KBM-7 (cell line): ENCODE results near the gene CCDC93.

ENCODE experiments used
- DNase-seq: peaks from one replicate; pipeline ENCODE4 v3.0.0-alpha.2; 2015
- in situ Hi-C: fragments of 300-500 bp; cut with MboI; formaldehyde crosslinking; loops from 2 replicates; pipeline ENCODE4 v1.14.3; 2020; ENCODE audit warnings: low sequenced_read_pairs, low pct_unique_long_range_greater_than_20kb, mixed read lengths

CCDC93 gene, protein sequence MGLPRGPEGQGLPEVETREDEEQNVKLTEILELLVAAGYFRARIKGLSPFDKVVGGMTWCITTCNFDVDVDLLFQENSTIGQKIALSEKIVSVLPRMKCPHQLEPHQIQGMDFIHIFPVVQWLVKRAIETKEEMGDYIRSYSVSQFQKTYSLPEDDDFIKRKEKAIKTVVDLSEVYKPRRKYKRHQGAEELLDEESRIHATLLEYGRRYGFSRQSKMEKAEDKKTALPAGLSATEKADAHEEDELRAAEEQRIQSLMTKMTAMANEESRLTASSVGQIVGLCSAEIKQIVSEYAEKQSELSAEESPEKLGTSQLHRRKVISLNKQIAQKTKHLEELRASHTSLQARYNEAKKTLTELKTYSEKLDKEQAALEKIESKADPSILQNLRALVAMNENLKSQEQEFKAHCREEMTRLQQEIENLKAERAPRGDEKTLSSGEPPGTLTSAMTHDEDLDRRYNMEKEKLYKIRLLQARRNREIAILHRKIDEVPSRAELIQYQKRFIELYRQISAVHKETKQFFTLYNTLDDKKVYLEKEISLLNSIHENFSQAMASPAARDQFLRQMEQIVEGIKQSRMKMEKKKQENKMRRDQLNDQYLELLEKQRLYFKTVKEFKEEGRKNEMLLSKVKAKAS

DNA sequence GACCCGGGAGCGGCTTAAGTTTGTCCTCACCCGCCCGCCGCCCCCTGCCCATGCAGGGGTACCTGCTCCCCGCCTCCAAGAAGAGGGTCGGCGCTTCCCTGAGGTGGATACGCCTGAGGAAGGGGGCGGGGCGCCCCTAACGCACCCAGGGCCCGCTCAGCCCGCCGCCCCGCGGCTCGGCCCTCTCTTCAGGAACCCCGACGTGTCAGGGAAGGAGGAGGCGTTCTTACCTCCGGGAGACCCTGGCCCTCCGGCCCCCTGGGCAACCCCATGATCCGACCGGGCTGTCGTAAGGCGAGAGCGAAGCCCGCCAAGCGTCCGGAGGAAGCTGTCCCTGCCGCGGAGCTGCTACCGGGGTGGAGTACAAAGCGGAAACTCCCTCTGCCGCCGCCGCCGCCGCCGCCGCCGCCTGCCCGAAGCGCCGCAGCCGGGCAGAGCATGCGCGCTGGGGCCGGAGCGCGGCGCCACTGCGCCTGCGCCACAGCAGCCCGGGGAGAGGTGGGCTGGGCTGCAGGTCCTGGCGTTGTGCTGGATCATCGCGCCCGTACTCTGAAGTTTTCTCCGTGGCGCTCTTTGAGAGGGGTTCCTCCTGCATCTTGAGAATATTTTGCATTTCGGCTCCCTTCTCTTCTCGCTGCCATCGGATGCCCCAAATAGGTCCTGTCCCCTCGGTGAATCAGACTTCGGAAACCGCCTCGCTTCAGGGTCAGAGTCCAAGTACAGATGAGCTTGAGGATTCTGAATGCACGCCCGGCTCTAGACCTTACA is at the start of gene CCDC93:
Gene CCDC93, minus strand, starts transcription at position 347 of the 768 bp plus-strand sequence. Its CDS starts 75 bp downstream, at position 272.
- in situ Hi-C loops = no loop called here

DNA sequence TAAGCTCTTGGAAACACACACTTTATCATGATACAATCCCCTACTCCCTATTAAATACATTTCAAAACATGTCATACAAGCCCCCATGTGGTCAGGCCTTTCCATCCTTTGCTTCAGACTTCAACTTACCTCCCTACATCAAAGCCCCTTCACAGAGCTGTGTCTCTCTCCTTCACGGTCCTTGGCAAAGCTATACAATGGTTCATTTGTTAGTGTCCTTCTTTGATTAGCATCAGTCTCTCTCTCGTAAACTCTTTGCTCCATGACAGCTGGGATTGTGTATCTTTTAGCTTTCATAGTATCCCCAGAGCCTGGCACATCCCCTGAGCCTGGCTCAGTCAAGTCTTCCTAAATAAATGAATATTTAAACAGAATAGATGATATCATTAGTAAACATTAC is 48.8 kb upstream of the CCDC93 start:
- no peak for DNase-seq
- in situ Hi-C loops = no loop called here

More for the DNA sequence above, at the start of gene CCDC93:
- peak; percentile 86 for DNase-seq

DNA sequence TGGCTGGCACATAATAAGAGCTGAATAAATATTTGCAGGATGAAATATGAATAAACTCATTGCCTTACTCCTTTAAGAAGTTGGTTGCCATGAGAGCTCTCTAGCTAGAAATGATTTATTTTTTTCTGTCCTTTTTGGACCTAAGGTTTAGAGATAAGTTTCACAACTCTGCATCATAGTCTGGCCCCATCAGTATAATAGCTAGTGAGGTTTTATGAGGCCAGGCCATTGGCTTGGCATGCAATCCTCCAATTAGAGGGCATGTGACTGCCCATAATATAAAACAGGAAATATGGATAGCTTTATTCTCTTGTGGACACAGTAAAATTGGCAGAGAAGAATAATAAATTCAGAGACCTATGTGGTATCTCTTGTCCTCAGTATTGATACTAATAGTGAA is 48.2 kb upstream of the CCDC93 start:
- DNase-seq = no peak
- in situ Hi-C loops = no loop called here

DNA sequence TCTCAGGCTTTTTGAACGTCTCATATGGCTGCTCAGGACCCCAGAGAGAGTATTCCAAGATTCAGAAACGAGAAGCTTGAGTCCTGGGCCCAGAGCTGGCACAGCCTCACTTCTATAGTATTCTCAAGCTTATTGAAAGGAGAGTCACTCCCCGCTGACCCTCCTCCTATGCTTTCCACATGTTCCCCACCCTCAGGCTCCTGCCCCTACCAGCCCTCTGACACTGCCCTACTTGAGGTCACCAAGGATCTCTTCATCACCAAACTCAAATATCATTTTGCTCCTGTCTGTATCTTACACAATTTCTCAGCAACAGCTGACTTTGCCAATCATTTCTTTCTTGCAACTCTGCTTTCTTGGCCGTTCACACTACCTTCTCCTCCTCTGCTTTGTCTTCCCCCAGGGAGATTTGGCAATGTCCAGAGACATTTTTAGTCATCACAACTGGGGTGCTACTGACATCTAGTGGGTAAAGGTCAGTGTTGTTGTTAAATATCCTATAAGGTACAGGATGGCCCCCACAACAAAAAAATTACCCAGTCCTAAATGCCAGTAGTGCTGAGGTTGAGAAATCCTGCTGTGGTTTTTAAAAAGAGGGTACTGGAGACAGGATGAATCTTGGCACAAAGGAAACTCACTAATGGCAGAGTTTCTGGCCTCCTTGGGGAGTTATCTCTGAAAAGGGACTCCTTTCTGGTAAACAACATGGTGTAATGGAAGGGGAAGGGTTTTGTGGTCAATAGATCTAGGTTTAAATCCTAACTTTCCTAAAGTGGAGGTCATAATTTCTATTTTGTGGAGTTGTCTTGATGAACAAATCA is 47.5 kb upstream of the CCDC93 start:
- in situ Hi-C loops = no loop called here
- DNase-seq = peak; percentile 20

DNA sequence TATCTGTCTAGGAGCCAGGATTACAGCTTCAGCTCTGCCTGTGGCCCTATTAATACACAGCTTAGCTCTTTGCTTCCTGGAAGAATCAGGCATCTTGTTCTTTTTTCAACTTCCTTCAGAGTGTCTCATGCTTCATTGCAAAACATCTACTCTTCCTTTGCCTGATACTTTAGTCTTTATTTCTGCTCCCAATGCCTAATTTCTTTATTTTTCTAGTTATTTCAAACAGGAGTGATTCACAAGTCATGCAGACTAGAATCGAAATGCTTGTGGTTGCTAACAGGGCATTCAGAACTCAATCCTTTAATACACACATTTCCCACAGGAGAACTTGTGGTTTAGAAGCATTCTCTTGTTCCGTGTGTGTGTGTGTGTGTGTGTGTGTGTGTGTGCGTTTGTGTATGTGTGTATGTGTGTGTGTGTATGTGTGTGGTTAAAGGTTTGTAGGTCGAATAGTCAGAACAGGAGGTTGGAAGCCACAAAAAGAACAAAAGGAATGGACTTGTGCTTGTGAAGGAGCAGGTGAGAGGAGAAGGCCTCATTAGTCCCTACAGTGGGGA is 46.1 kb upstream of the CCDC93 start:
- in situ Hi-C loops = no loop called here
- no peak for DNase-seq

DNA sequence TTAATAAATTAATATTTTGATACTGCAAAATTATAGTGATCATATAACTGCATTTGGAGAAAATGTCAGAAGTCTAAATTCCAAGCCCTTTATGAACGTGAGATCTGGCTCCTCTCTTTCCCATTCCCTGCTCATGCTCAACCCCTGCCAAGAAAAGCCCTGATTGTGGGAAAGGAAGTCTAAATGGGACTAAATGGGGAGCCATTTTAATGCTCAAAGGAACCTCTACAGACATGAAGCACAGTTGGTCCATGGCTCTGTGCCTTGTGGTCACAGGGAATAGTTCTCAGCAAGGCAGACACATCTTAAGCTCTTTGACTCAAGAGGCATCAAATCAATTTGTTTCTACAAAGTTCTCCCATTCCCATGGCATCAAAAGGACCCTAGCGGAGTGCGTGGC is 45.1 kb upstream of the CCDC93 start:
- DNase-seq = no peak
- in situ Hi-C loops = no loop called here

DNA sequence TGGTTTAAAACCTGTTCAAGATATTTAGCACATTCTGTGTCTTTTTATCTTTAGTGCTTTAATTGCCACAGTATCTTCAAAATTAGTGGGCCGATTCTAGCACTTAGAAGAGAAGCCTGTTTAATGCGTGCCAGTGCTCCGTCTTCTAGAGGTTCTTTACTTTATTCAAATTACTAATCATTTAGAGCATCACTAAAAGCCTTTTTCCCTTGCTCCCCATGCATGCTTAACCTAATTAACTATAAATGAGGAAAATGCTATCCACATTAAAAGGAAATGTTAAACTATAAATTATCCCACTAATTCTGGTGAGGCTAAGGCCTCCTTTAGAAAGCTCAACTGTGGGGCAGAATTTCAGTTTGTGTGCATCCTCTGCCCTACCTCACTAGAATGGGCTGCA is 42.9 kb upstream of the CCDC93 start:
- no peak for DNase-seq
- in situ Hi-C loops = no loop called here

DNA sequence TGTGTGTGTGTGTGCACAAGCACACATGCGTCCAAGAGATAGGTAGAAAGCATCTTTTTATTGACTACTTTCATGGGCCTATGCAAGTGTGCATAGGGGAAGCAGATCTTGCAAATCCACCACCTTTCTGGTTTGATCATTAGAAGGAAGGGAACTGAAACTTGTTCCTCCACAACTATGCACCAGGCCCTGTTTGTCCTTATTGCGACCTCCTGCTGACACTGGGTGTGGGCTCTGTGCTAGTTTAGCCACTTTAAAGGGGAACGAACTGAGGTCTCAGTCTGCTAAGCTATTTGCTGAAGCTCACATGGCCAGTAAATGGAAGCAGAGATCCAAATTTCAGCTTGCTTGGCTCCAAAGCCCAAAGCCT is 42.3 kb upstream of the CCDC93 start:
- no peak for DNase-seq
- in situ Hi-C loops = no loop called here

DNA sequence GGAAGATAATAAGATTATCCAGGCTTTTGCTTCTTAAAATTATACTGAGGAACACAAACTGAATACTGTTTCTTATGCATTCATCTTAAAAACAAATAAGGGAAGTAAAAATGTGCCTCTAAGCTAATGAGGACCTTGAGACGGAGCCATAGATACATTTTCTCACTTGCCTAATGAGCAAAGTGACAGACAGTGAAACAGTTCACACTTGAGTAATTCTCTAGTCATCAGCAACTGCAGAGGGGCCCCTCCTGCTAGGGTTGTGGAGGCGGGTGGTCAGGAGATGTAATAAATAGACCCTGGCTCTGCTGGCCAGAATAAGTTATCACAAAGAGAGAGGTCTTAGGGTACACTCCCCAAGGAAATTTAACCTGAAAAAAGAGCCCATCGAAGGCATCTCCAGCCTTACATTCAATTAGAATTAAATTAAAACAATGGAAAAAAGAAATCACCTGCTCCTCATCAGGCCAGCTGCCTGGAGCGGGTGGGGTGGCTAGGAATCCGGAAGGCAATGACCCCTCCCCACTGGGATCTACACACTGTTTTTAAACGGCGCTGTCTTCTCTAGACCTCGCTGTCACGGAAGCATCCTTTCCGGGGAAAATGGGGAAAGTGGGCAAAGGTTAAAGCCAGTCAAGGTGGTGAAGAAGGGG is 41.8 kb upstream of the CCDC93 start:
- in situ Hi-C loops = no loop called here
- DNase-seq = no peak

DNA sequence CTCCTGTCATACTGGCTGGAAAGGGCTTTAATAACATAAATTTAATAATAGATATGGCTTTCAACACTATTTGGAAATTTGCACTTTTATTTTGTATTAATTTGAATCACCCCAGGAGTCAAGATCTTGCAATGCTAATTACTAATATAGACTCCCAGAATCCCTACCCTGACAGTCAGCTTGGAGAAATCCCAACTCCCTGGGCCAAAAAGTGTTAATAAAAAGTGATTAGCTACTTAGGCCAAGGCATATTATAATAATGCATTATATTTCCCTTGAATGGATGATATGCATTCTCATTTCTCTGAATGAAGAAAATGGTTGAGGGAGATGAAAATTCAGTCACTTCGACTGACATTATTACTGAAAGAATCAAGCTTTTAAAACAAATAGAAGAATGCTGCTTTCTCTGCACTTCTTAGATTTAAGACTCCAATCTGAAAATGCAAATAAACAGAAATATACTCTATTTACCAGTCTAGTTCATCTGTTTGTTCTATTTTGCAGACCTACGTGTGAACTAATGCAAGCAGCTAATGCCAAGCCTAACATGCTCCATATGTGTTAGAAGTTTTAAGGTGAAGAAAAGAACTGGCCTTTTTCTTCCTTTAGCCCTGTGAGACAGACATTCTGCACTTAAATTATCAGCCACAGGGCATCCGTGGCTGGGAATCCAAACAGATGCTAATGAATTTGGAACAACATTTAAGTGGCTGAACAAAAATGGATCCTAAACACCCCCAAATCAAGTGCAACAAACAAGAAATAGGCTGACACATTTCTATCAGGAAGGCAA is 40.5 kb upstream of the CCDC93 start:
- DNase-seq = no peak
- in situ Hi-C loops = no loop called here

DNA sequence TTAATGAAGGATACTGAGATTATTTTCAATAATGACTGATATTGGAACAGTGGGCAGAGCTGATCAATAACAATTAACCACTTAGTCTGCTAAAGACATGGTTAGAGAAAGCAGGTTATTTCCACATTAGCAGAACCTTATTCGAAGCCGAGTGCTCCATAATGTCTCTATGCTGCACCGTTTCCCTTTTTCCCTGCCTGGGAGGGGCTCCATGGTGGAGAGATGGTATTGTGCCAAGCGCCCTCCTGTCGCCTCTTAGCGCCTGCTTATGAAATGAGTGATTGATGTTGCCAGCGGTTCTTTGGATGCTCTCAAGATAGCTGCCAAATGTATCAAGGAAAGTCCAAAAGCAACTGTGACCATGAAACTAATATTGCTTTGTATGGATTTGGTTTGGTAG is 39.8 kb upstream of the CCDC93 start:
- DNase-seq = no peak
- in situ Hi-C loops = no loop called here

DNA sequence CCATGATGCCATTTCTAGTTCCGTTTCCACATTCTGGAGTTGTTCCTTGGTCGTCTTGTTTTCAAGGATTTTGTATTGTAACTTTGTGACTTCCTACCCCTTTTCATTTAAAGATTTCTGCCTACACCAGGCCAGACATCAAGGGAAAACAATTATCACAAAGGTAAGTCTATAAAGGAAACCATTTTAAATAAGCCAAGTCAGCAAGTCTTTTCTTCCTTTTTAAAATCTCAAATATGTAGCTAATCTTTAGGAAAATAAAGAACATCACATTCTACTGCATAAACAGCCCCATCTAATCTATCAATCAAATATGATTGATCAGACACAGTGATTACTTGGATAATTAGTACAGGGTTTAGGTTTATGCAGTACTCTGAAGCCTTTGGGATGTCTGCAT is 38.6 kb upstream of the CCDC93 start:
- in situ Hi-C loops = no loop called here

DNA sequence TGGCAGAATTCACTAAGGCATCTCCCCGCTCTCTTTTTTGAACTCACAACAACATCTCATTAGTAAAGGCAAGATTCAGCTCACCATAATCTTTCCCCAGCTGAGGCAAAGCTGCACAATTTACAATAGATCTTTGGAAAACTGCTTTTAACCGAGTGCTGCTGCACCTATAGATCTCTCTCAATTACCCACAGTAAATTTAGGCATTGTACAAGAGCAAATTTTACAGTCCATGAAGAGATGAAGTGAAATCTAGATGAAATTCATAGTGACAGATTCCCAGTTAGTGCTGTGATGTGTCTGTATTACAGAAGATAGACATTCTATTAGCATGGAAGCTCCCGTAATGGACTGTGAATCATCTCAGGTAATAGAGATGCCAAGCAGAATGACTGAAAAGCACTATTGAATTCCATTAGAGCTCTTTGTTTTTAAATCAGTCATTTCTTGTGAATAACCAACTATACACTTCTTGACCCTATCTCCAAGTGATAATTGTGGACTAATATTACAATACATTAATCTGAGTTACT is 38.0 kb upstream of the CCDC93 start:
- DNase-seq = no peak
- in situ Hi-C loops = no loop called here

More for the DNA sequence above, 38.6 kb upstream of the CCDC93 start:
- DNase-seq = no peak

DNA sequence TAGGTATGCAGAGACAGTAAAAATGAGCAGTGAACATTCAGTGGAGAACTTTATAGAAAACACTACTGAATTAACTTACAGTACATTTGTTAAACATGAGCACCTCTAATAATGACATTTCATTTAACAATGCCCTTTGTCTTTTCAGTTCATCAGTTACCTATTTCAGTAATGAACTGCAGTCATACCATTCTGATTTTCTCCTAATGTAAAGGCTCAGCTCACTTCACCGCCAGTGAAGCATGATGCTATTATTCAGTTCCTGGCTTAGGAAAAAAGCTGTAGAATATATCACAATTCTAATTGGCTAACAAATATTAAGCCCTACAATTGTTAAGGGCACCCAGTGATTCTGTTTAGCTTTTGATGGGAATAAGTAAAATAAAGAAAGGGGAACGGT is 37.1 kb upstream of the CCDC93 start:
- DNase-seq = no peak

DNA sequence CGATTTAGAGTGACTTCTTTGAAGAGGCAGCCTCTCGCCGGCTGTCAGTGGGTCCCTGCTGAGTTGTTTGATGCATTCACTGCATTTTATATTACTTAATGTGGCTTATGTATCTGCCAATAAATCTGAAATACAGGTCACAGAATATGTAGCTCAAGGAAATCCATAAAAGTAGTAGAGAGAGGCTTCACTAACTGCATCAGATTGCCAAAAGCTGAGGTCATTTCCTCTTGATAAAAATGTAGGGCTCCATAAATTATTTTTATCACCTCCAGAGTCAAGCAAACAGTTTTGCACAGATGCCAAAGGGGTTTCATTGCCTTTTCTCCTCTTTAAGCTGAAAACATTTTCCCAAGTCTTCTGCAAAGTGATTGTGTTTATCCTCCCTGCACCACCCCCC is 36.5 kb upstream of the CCDC93 start:
- in situ Hi-C loops = no loop called here
- DNase-seq = no peak

More for the DNA sequence above, 37.1 kb upstream of the CCDC93 start:
- in situ Hi-C loops = no loop called here

DNA sequence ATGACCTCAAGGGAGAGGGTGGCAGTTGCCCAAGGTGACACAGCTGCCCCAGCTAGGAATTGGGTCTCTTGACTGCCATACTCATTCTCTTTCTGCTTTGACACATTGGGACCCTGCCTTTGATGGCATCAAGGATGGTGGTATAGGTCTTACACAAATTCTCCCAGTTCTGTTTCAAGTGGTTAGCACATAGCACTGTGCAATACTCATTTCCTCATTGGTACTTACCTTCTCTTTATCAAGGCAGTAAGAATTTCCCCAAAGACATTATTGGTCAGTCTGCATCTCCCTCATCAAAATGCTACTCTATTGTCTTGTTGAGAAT is 35.9 kb upstream of the CCDC93 start:
- no peak for DNase-seq
- in situ Hi-C loops = loop anchor here (25.0 kb wide), 1 partner anchor 813 kb away; no protein-coding TSS in a partner anchor

DNA sequence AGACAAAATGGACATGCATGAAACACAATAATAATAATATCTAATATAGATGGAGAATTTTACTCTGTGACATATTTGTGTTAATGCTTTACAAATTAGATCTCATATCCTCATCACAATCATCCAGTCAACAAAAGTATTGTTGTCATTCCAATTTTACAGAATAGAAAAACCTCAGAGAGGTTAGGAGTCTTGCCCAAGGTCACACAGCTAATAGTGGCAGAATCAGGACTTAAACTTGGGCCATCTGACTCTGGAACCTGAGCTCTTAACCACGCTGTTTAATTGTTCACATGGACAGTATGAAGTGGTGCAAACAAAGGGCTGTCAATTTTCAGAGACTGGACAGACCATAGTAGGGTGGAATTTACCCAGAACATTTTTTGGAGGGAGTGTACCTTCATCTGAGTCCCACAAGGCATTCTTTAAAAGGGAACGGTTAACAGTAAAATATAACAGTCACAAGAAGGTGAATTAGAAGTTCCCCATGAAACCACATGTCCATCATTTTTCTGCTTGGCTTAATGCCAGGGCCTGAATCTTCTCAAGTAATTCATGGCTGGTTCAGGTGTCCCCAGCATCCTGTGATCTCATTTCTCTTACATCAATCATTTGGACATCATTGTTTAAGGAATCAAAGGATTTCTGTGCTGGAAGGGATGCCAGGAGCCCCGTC is 35.4 kb upstream of the CCDC93 start:
- in situ Hi-C loops = loop anchor here (25.0 kb wide), 1 partner anchor 813 kb away; no protein-coding TSS in a partner anchor
- no peak for DNase-seq
